ENCODE data around the gene ACSM2B. TPM values are rescaled to one million over a fixed set of nuclear protein-coding genes. Genes with fewer than 3 reads are reported as not detected.
"Not testable (repeated sequence)": the region's sequence is repeated elsewhere in the genome, so short reads cannot be mapped to it uniquely, and the experiment has no call there.

The ACSM2B gene
- polyA plus RNA-seq, 4 donors, result 2.5 to 60.6 (median 45.6) TPM

DNA sequence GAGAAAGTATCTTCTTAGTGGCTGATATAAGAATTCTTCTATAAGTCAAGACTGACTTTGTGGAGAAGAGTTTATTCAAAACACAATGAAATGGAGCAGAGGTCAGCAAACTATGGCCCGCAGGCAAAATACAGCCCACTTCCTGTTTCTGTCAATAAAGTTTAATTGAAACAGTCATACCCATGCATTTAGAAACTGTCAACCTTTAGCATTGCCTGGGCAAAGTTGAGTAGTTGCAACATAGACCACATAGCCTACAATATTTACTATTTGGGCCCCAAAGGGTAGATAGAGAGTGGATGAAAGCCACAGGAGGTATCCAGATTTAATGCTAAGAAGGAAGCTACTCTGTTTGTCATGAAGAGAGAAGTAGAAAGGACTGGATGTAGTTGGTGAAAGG, 38.0 kb downstream of the ACSM2B start:
- DNase-seq (ENCODE audit: low read depth in 4 of 4, low spot score in 3 of 4), result no peak

DNA sequence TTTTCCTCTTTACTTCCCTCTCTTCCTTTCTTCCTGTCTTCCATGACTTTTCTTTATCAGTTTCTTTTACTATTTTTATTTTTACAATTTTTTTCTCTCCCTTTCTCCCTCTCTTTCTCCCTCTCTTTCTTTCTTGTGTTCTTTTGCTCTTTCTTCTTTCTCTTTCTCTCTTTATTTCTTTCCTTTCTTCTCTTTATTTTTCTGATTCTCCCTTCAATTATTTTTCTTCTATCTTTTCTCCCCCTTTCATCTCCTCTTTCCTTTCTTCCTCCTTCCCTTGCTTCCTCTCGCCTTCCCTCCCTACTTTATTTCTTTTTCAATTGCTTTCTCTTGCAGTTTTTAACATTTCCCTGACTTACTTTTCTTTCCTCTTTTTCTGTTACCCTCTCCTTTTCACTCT, 39.5 kb downstream of the ACSM2B start:
- DNase-seq (ENCODE audit: low read depth in 4 of 4, low spot score in 3 of 4), result not testable (repeated sequence)

DNA sequence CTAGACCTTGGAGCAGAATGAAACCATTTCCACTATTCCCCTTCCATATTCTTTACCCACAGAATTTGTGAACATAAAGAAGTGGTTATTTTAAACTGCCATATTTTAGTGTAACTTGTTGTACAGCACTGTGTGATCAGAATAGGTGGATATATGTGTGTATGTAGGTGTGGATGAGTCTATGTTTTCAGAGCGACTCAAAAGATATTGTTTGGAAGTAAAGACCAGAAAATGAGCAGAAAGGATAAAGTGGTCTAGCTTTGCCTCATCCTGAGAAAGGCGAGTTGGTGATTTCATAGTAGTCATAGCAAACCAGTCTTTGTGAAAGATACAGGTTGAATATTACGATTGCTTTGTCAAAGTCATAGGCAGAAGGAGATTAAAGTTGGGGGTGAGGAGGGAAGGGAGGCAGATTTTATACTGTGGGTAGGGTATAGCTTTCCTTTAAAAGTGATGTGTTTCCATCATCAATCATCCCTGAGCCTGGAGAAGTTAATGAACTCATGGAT, 43.8 kb downstream of the ACSM2B start:
- DNase-seq (ENCODE audit: low read depth in 4 of 4, low spot score in 3 of 4), result not testable (repeated sequence)

DNA sequence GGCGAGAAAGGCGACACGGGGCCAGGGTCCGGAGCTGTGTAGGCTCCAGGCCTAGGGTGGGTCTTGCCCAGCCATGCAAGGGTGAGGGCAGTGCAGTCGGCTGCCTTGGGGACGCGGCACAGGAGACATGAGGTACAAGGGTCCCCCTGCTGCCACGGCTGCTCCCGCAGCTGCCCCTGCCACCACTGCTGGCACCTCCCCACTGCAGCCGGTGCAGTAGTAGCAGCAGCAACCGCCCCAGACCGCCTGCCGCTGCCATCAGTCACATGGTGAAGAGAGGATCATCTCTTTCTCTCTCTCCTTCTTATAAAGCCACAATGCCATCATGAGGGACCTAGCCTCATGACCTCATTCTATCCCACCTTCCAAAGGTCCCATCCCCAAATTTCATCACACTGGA, 44.4 kb downstream of the ACSM2B start:
- not testable (repeated sequence) for DNase-seq (ENCODE audit: low read depth in 4 of 4, low spot score in 3 of 4)

DNA sequence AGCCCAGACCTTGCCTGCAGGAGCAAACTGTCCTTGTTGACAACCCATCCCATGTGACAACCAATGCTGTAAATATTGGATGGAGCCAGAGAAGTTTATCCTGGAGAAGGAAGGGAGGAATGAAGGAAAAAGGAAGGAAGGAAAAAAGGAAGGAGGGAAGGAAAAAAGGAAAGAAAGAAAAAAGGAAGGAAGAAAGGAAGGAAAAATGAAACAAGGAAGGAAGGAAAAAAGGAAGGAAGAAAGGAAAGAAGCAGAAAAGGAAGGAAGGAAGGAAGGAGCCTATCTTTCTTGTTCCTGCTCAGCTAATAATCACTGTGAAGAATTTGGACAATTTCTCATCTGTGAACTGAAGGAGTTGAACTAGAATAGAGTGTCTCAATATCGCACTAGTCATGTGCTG, 56.1 kb downstream of the ACSM2B start:
- no peak for DNase-seq (ENCODE audit: low read depth in 4 of 4, low spot score in 3 of 4)

DNA sequence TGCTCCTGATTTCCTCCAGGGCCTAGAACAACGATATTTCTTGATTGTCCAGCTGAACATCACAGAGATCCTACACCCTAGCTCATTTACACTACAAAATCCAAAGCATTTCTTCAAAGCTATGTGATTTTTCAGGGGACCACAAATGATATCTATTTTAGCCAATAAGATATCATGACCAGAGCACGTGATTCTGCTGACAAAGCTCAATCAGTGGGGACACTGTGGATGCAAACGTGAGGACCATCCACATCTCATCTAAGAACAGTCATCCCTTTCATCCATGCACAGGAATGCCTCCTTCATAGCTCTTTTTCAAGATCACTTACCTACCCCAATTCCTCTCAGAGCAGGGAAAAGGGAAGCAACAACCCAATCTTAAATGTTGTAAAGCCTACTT, 56.9 kb downstream of the ACSM2B start:
- no peak for DNase-seq (ENCODE audit: low read depth in 4 of 4, low spot score in 3 of 4)

DNA sequence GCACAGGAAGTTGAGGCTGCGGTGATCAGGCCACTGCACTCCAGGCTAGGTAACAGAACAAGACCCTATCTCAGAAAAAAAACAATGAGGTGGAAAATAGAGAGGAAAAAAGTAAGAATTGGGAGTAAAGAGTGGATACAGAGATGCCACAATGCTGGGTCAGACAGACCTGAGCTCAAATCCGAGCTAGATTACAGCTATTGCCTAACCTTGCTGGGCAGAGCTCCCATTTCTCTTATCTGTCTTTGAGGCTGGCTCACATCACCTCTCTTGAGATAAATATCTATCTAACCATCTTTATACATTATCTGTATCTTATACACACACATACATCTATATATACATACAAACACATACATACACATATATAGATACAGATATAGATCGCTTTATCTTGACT, 59.0 kb downstream of the ACSM2B start:
- no peak for DNase-seq (ENCODE audit: low read depth in 4 of 4, low spot score in 3 of 4)

DNA sequence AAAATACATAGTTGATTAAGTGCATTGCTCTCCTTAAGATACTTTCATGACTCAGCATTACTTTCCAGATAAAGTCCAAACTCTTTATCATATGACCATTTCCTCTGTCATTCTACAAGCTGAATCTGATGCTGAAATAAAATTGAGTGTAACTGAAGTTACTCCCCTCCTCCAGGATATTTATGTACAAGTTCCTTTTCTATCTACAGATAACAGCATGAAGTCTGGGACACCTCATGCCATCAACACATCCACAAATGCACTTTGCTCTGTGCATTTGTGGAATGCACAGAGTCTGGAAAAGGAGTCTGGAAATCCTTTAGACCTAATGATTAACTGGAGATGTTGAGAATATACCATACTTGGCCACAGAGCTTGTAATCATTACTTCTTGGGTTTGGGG, 60.5 kb downstream of the ACSM2B start:
- no peak for DNase-seq (ENCODE audit: low read depth in 4 of 4, low spot score in 3 of 4)

DNA sequence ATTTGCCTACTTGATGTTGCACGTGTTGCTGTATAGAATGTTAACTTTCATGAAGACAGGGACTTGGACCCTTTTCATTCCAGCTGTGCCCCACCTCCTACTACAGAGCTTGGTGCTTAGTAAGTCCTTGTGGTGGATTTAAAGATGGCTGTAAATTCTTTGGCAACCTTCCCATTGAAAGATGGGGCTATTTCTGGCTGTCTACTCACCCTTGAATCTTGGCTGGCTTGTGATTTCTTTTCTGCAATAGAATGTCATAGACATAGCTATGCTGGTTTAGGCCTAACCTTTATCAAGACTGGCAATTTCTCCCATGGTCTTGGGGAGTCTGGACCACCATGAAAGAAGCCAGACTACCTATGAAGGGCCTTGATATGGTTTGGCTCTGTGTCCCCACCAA, 65.8 kb downstream of the ACSM2B start:
- DNase-seq (ENCODE audit: low read depth in 4 of 4, low spot score in 3 of 4), result no peak

DNA sequence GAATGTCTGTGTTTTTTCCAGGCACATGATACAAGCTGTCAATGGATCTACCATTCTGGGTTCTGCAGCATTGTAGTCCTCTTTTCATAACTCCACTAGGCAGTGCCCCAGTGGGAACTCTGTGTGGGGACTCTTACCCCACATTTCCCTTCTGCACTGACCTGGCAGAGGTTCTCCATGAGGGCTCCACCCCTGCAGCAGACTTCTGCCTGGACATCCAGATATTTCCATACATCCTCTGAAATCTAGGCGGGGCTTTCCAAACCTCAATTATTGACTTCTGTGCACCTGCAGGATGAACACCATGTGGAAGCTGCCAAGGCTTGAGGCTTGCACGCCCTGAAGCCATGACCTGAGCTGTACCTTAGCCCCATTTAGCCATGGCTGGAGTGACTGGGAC, 68.9 kb downstream of the ACSM2B start:
- no peak for DNase-seq (ENCODE audit: low read depth in 4 of 4, low spot score in 3 of 4)

DNA sequence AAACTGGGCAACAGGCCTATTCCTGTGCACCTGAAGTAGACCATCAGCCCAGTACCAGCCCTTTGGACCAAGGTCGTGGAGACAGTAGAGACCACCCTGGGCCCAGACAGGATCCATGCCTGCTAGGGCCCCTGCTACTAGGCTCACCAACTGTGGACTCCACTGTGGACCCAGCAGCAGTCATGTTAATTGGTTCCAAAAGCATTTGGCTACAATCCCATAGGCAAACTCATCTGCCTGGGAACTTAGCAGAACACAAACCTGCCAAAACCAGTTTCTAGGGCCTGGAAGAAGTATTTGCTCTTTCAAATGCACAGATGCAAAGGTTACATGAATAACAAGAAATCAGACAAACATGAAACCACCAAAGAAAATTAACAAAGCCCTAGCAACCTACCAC, 71.7 kb downstream of the ACSM2B start:
- no peak for DNase-seq (ENCODE audit: low read depth in 4 of 4, low spot score in 3 of 4)

DNA sequence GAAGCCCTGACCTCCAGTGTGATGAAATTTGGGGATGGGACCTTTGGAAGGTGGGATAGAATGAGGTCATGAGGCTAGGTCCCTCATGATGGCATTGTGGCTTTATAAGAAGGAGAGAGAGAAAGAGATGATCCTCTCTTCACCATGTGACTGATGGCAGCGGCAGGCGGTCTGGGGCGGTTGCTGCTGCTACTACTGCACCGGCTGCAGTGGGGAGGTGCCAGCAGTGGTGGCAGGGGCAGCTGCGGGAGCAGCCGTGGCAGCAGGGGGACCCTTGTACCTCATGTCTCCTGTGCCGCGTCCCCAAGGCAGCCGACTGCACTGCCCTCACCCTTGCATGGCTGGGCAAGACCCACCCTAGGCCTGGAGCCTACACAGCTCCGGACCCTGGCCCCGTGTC, 84.7 kb downstream of the ACSM2B start:
- DNase-seq (ENCODE audit: low read depth in 4 of 4, low spot score in 3 of 4), result not testable (repeated sequence)

DNA sequence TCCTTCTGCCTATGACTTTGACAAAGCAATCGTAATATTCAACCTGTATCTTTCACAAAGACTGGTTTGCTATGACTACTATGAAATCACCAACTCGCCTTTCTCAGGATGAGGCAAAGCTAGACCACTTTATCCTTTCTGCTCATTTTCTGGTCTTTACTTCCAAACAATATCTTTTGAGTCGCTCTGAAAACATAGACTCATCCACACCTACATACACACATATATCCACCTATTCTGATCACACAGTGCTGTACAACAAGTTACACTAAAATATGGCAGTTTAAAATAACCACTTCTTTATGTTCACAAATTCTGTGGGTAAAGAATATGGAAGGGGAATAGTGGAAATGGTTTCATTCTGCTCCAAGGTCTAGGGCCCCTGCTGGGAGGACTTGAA, 85.2 kb downstream of the ACSM2B start:
- not testable (repeated sequence) for DNase-seq (ENCODE audit: low read depth in 4 of 4, low spot score in 3 of 4)

Other genes with a start within 250 kb of the ACSM2B start
- 1 to 10 TPM in 3 of 4 donors, not detected in 1; 2.6 to 7.4 (median 2.7) TPM for gene GP2, start 248.9 kb downstream of the ACSM2B start, polyA plus RNA-seq (ENCODE audit: insufficient read length in 4 of 4)
- gene UMOD, start 223.7 kb downstream of the ACSM2B start, polyA plus RNA-seq (ENCODE audit: insufficient read length in 4 of 4), result 100 to 1,000 TPM in 3 of 4 donors, 1 to 10 TPM in 1; 2.8 to 325 (median 197) TPM
- gene PDILT, start 171.6 kb downstream of the ACSM2B start, polyA plus RNA-seq (ENCODE audit: insufficient read length in 4 of 4), result under 1 TPM in 1 of 4 donors, not detected in 3; 0.10 TPM
- 1 to 10 TPM in 3 of 4 donors, under 1 TPM in 1; 0.42 to 9.2 (median 4.8) TPM for gene ACSM5, start 166.8 kb downstream of the ACSM2B start, polyA plus RNA-seq (ENCODE audit: insufficient read length in 4 of 4)
- gene ACSM2A, start 124.8 kb downstream of the ACSM2B start, polyA plus RNA-seq (ENCODE audit: insufficient read length in 4 of 4), result 10 to 100 TPM in 3 of 4 donors, 1 to 10 TPM in 1; 1.3 to 76.5 (median 54.4) TPM
- 1 to 10 TPM in 1 of 4 donors, under 1 TPM in 3; 0.11 to 2.1 (median 0.58) TPM for gene ACSM1, start 121.3 kb upstream of the ACSM2B start, polyA plus RNA-seq (ENCODE audit: insufficient read length in 4 of 4)
- 10 to 100 TPM; 64.5 to 81.6 (median 74.2) TPM for gene THUMPD1, start 165.5 kb upstream of the ACSM2B start, polyA plus RNA-seq (ENCODE audit: insufficient read length in 4 of 4)
- 100 to 1,000 TPM in 2 of 4 donors, 10 to 100 TPM in 2; 25.9 to 107 (median 102) TPM for gene ACSM3, start 187.6 kb upstream of the ACSM2B start, polyA plus RNA-seq (ENCODE audit: insufficient read length in 4 of 4)
- gene ERI2, start 230.1 kb upstream of the ACSM2B start, polyA plus RNA-seq (ENCODE audit: insufficient read length in 4 of 4), result 10 to 100 TPM; 18.6 to 41.6 (median 33.4) TPM
- 1 to 10 TPM; 5.5 to 6.7 (median 6.1) TPM for gene REXO5, start 230.2 kb upstream of the ACSM2B start, polyA plus RNA-seq (ENCODE audit: insufficient read length in 4 of 4)

Data from left renal pelvis (tissue), 4 donors.